Neural progenitor cell (in vitro differentiated cells): ENCODE measurements around the gene ZNF618.

ENCODE experiments used
- CTCF ChIP-seq: fragments of 200-600 bp; sonication (generic); IDR thresholded peaks from 2 replicates; pipeline ENCODE4 v1.5.1; 2017; ENCODE audit warnings: antibody characterized with exemption, mild to moderate bottlenecking
- EZH2 ChIP-seq: fragments of 200-600 bp; sonication (generic); IDR thresholded peaks from 2 replicates; pipeline ENCODE4 v1.6.1; 2017; ENCODE audit warnings: antibody characterized with exemption, mild to moderate bottlenecking, moderate library complexity
- EZH2phosphoT487 ChIP-seq: fragments of 200-600 bp; sonication (generic); IDR thresholded peaks from 2 replicates; pipeline ENCODE4 v1.6.1; 2017; ENCODE audit warnings: antibody characterized with exemption

DNA sequence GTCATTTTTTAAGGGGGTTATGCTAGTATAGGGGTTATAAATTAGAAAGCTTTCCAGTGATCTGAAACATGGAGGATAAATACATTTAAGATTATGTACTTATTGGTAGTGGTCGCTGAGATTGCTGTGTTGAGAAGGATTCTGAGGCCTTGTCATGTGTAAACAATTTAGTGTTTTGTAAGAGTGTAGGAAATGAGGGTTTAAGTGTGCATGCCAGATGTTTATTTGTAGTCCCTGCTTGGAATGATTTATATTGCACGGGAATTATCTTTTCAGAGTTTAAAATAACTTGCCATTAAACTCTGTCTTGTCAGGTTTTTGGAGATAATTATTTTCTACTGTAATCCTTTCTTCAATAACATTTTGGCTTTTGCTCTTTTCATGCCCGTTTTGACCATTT, 19.4 kb downstream of the ZNF618 start:
- TF ChIP-seq CTCF (no peak), EZH2 (no peak), EZH2phosphoT487 (no peak)
